Neuronal stem cell (in vitro differentiated cells): ENCODE data around the gene FER1L5.

Experiments used
- DNase-seq: peaks from one replicate; pipeline ENCODE4 v3.0.0-alpha.2; 2013; ENCODE audit warnings: low spot score
- H2AFZ ChIP-seq: one replicate; pipeline ENCODE4 v1.6.1; 2013; ENCODE audit warnings: mild to moderate bottlenecking, low read length, inconsistent platforms
- H2AK5ac ChIP-seq: 2 replicates; pipeline ENCODE4 v1.6.1; 2013; ENCODE audit warnings: low read depth, mild to moderate bottlenecking, inconsistent platforms, low read length, moderate library complexity, mixed read lengths
- H2BK120ac ChIP-seq: 2 replicates; pipeline ENCODE4 v1.6.1; 2013; ENCODE audit warnings: low read depth, mild to moderate bottlenecking, inconsistent platforms, low read length, moderate library complexity, mixed read lengths
- H2BK12ac ChIP-seq: one replicate; pipeline ENCODE4 v1.6.1; 2013; ENCODE audit warnings: low read length, inconsistent platforms
- H2BK15ac ChIP-seq: 2 replicates; pipeline ENCODE4 v1.6.1; 2013; ENCODE audit warnings: mild to moderate bottlenecking, low read length, inconsistent platforms, mixed read lengths
- H2BK5ac ChIP-seq: one replicate; pipeline ENCODE4 v1.6.1; 2013; ENCODE audit warnings: inconsistent platforms, mild to moderate bottlenecking, low read length, moderate library complexity
- H3K14ac ChIP-seq: one replicate; pipeline ENCODE4 v1.6.1; 2013; ENCODE audit warnings: low read length, inconsistent platforms
- H3K18ac ChIP-seq: 2 replicates; pipeline ENCODE4 v1.6.1; 2013; ENCODE audit warnings: low read length, inconsistent platforms
- H3K23ac ChIP-seq: 2 replicates; pipeline ENCODE4 v1.6.1; 2013; ENCODE audit warnings: low read depth, mild to moderate bottlenecking, mixed read lengths, low read length, inconsistent platforms; ENCODE audit not compliant: poor library complexity
- H3K27ac ChIP-seq: replicated peaks from 3 replicates; pipeline ENCODE4 v1.5.1; 2013; ENCODE audit warnings: low read length, inconsistent platforms
- H3K27me3 ChIP-seq, 3 experiments: 2 replicates each; pipeline ENCODE4 v1.6.1; 2013; ENCODE audit warnings: low read length in 3 of 3, mild to moderate bottlenecking in 2 of 3, inconsistent platforms in 1 of 3, low read depth in 1 of 3, mixed read lengths in 1 of 3, moderate library complexity in 1 of 3; ENCODE audit not compliant: control insufficient read depth in 3 of 3, insufficient read depth in 3 of 3
- H3K36me3 ChIP-seq, 2 donors: replicated peaks in 1 of 2; 2 replicates each; pipeline ENCODE4 v1.6.1; 2013; ENCODE audit warnings: low read length in 2 of 2; ENCODE audit not compliant: control insufficient read depth in 2 of 2, insufficient read depth in 2 of 2
- H3K4ac ChIP-seq: 2 replicates; pipeline ENCODE4 v1.6.1; 2013; ENCODE audit warnings: inconsistent platforms, mild to moderate bottlenecking, low read length, moderate library complexity
- H3K4me1 ChIP-seq, 2 donors: 1 replicate in 1 of 2; 2 replicates in 1 of 2; pipeline ENCODE4 v1.6.1; 2013; ENCODE audit warnings: low read length in 2 of 2, low read depth in 1 of 2; ENCODE audit not compliant: control insufficient read depth in 2 of 2, insufficient read depth in 1 of 2
- H3K4me2 ChIP-seq: one replicate; pipeline ENCODE4 v1.6.1; 2013; ENCODE audit warnings: mild to moderate bottlenecking, low read length, inconsistent platforms; ENCODE audit not compliant: insufficient read depth, poor library complexity, severe bottlenecking
- H3K4me3 ChIP-seq, 2 donors: 2 replicates each; pipeline ENCODE4 v1.5.1; 2013; ENCODE audit warnings: low read length in 2 of 2, mild to moderate bottlenecking in 2 of 2, inconsistent platforms in 1 of 2, moderate library complexity in 1 of 2
- H3K79me1 ChIP-seq: one replicate; pipeline ENCODE4 v1.6.1; 2013; ENCODE audit warnings: low read depth, mild to moderate bottlenecking, inconsistent platforms, low read length, moderate library complexity
- H3K9ac ChIP-seq: one replicate; pipeline ENCODE4 v1.6.1; 2013; ENCODE audit warnings: mild to moderate bottlenecking, low read depth, low read length, inconsistent platforms; ENCODE audit not compliant: poor library complexity
- H3K9me3 ChIP-seq, 2 donors: replicated peaks in 1 of 2; 2 replicates each; pipeline versions ENCODE3 to v1.6.1; 2013; ENCODE audit warnings: low read length in 2 of 2, mild to moderate bottlenecking in 2 of 2, inconsistent platforms in 1 of 2, low read depth in 1 of 2, mixed read lengths in 1 of 2, moderate library complexity in 1 of 2; ENCODE audit not compliant: control insufficient read depth in 2 of 2, insufficient read depth in 1 of 2
- H4K8ac ChIP-seq: one replicate; pipeline ENCODE4 v1.6.1; 2013; ENCODE audit warnings: low read depth, mild to moderate bottlenecking, inconsistent platforms, low read length, moderate library complexity
- H4K91ac ChIP-seq: one replicate; pipeline ENCODE4 v1.6.1; 2013; ENCODE audit warnings: low read length, low read depth, mild to moderate bottlenecking, inconsistent platforms; ENCODE audit not compliant: poor library complexity
- WGBS, 2 donors: extraction: QIAGEN DNeasy Blood & Tissue Kit; methylation state at CpG; one replicate each; pipeline ENCODE4 v1.1.7; 2013; ENCODE audit warnings: missing lambda C conversion rate in 2 of 2, mixed read lengths in 1 of 2; ENCODE audit not compliant: insufficient read length in 2 of 2, insufficient replicate concordance in 1 of 2; ENCODE audit errors: extremely low coverage in 2 of 2; 5-methylcytosine and 5-hydroxymethylcytosine counted together

FER1L5 gene

GRCh38 chr2:96693286-96694200 lies 51.0 kb downstream of the FER1L5 start:
- no peak for DNase-seq
- Histone ChIP-seq H3K9me3 (no peaks in the 10 kb centered on the region), H4K8ac (no peak overlapping the region), H2BK12ac (no peak overlapping the region), H3K36me3 (no peaks in the 10 kb centered on the region), H3K4me2 (no peak overlapping the region), H3K23ac (no peak overlapping the region), H3K4ac (no peak overlapping the region), H2BK5ac (no peak overlapping the region), H3K18ac (no peak overlapping the region), H3K9ac (peak overlapping the region; percentile 17), H3K27ac (no peak overlapping the region), H2BK120ac (no peak overlapping the region), H3K14ac (no peak overlapping the region), H3K4me1 (no peaks in the 10 kb centered on the region), H4K91ac (no peak overlapping the region), H2BK15ac (no peak overlapping the region), H3K27me3 (no peaks in the 10 kb centered on the region), H3K79me1 (no peaks in the 10 kb centered on the region), H2AFZ (no peak overlapping the region), H3K4me3 (no peak overlapping the region), H2AK5ac (peak overlapping the region; percentile 13)
- no CpG with 5 or more reads among the region's 14 CpGs for WGBS, 2 donors

GRCh38 chr2:96694279-96694678 lies 51.7 kb downstream of the FER1L5 start:
- Histone ChIP-seq H3K9ac (peak overlapping the region; percentile 17), H3K27me3 (no peaks in the 10 kb centered on the region), H4K8ac (no peak overlapping the region), H2BK5ac (peak overlapping the region; percentile 54), H4K91ac (no peak overlapping the region), H3K18ac (no peak overlapping the region), H3K4me3 (no peak overlapping the region), H2BK15ac (no peak overlapping the region), H3K4me1 (no peaks in the 10 kb centered on the region), H2BK12ac (no peak overlapping the region), H3K36me3 (no peaks in the 10 kb centered on the region), H3K4me2 (no peak overlapping the region), H2BK120ac (no peak overlapping the region), H3K27ac (no peak overlapping the region), H2AFZ (no peak overlapping the region), H2AK5ac (peak overlapping the region; percentile 13), H3K4ac (no peak overlapping the region), H3K23ac (peak overlapping the region; percentile 59), H3K14ac (peak overlapping the region; percentile 32), H3K79me1 (no peaks in the 10 kb centered on the region), H3K9me3 (no peaks in the 10 kb centered on the region)
- WGBS, 2 donors: no CpG with 5 or more reads among the region's 8 CpGs
- DNase-seq: no peak

GRCh38 chr2:96694816-96695455 lies 52.4 kb downstream of the FER1L5 start:
- no peak overlapping the region for H3K27ac ChIP-seq
- peak overlapping the region; percentile 58 for H2AK5ac ChIP-seq
- H3K9me3 ChIP-seq: no peaks in the 10 kb centered on the region
- no peak overlapping the region for H3K9ac ChIP-seq
- H3K14ac ChIP-seq: no peak overlapping the region
- peak overlapping the region; percentile 39 for H2BK15ac ChIP-seq
- no peak overlapping the region for H3K4me3 ChIP-seq
- H3K4me2 ChIP-seq: no peak overlapping the region
- H2BK12ac ChIP-seq: no peak overlapping the region
- no peak overlapping the region for H4K91ac ChIP-seq
- WGBS, 2 donors: no CpG with 5 or more reads among the region's 13 CpGs
- no peaks in the 10 kb centered on the region for H3K4me1 ChIP-seq
- no peaks in the 10 kb centered on the region for H3K36me3 ChIP-seq
- no peak overlapping the region for H2AFZ ChIP-seq
- peak overlapping the region; percentile 54 for H2BK5ac ChIP-seq
- H3K4ac ChIP-seq: no peak overlapping the region
- H2BK120ac ChIP-seq: no peak overlapping the region
- H4K8ac ChIP-seq: peak overlapping the region; percentile 76
- DNase-seq: no peak
- H3K27me3 ChIP-seq: no peaks in the 10 kb centered on the region
- H3K79me1 ChIP-seq: no peaks in the 10 kb centered on the region
- no peak overlapping the region for H3K23ac ChIP-seq
- H3K18ac ChIP-seq: peak overlapping the region; percentile 77

- peak overlapping the region; percentile 75 for H2BK12ac ChIP-seq
- no peak overlapping the region for H3K4me3 ChIP-seq
- no peaks in the 10 kb centered on the region for H3K27me3 ChIP-seq
- H3K23ac ChIP-seq: no peak overlapping the region
- H3K9ac ChIP-seq: no peak overlapping the region
- H3K79me1 ChIP-seq: no peaks in the 10 kb centered on the region
- no peak overlapping the region for H2BK5ac ChIP-seq
- no peak overlapping the region for H3K4me2 ChIP-seq
- no CpG with 5 or more reads among the region's 15 CpGs for WGBS, 2 donors
- no peaks in the 10 kb centered on the region for H3K4me1 ChIP-seq
- no peaks in the 10 kb centered on the region for H3K9me3 ChIP-seq
- peak overlapping the region; percentile 78 for H3K14ac ChIP-seq
- H3K18ac ChIP-seq: peak overlapping the region; percentile 24
- H2BK15ac ChIP-seq: no peak overlapping the region
- H2BK120ac ChIP-seq: no peak overlapping the region
- peak overlapping the region; percentile 58 for H2AK5ac ChIP-seq
- H3K27ac ChIP-seq: no peak overlapping the region
- H3K4ac ChIP-seq: no peak overlapping the region
- H2AFZ ChIP-seq: no peak overlapping the region
- no peak overlapping the region for H4K91ac ChIP-seq
- H3K36me3 ChIP-seq: no peaks in the 10 kb centered on the region
- H4K8ac ChIP-seq: no peak overlapping the region
- DNase-seq: no peak
These were observed 53.0 kb downstream of the FER1L5 start for GRCh38 chr2:96695602-96696001.
